NCI-H446 treated with DMSO at 0.1 percent for 48 hours (cell line): Measurements from ENCODE around the gene MMP7.

Experiments used
- DNase-seq: peaks from one replicate; lab custom pipeline; 2025; lab: John Stamatoyannopoulos, UW

MMP7 gene

DNA sequence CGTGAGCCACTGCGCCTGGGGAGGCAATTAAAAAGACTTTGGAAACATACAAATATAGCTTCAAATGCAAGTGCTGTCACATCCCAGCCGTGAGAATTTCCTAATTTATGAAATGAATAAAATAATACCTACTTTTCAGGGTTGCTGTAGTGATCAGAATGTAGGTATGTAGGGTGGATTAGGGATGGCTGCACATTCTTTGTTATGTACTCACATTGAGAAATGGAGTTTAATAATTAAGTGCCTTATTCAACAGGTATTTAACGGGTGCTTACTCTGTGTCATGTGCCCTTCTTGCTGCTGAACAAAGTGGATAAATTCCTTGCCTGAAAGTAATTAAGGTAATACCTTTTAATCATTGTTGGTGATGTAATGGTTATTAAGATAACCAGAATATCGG lies 37.0 kb downstream of the MMP7 start:
- no peak for DNase-seq

DNA sequence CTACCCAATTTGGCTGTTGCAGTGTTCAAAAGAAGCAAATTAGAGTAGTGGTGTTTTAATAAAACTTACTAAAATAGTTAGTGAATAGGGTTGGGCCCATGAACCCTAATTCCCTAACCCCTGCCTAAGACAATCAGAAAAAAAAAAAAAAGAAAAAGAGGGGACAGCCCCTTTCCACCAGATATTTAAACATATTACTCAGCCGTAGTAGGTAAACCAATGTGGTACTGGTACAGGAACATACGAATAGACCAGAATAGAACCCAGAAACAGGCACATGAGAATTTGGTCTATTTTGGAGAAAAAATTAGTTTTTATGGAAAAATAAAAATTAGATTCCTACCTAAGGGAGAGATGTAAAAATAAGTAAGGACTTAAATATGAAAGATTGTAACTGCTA lies 38.6 kb downstream of the MMP7 start:
- DNase-seq, result no peak

DNA sequence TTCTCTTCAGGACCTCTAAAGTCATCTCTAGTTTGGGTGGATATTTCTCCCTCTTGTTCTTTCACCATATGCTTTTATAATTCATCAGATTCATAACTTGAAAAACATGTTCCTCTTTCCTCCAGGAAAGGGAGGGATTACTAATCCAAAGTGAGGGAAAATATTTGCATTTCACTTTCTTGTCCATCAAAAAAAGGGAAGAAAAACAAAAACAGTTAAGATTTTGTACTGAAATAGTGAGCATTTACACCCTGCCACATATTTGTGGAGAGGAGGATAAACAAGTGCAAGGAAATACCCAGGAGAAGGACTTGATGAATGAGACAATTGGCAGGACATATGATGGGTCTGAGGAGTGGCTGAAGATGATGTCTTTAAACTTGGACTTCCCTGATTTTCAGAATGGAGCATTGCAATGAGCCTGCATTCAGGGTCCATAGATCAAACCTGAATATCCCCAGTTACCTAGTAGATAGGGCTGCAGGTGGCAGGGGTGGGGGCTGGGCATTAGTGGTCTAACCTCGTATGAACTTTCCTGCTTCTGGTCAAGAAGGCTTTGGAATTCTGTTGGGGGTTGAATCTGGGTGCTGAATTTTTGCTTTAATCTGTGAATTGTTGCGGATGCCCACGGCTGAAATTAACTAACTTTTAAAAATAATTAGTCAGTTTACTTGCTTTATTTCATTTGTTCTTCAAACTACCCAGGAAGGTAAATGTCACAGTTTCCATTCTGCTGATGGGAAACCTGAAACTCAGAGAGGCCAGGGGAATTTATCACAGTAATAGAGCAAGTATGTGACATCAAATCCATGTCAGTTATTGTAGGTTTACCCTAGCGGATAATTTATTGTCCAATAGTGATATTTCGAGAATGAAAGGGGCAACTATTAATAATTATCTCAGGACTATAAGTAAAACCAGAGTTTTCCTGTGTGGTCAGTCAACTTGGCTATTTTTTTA lies 41.1 kb downstream of the MMP7 start:
- no peak for DNase-seq

DNA sequence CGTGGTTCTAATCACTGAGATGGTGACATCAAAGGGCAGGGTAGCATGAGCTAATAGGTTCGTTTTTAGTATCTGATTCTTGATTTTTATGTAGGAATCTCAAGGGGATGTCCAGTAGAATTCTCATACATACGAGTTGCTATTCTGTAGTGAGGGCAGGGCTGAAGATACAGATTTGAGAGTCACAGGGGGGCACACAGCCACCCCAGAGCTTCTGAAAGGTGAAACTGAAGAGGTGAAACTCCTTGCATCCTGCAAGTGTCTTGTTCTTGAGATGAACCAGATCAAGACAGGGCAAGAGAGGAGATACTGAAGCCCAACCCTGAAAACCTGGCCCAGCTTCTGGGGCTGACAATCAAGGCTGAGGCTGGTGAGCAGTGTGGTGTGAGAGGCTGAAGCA lies 42.3 kb downstream of the MMP7 start:
- no peak for DNase-seq

DNA sequence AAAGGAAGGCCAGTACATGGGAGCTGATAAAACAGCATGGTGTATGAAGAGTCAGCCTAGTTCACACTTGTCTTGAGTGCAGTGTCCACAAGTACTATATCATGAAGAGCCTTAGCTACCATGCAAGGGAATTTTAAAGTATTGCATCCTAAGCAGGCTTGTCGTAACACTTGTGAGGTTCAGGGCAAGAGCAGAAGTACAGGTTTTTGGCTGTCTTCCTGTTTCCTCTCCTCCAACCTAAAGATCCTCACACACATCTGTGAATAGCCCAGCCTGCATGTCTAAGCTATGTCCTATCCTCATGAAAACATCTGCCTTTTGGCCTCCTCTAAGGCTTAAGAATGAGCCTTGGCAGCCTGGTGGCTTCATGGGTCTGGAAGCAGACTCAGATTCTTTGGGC lies 43.3 kb downstream of the MMP7 start:
- no peak for DNase-seq

DNA sequence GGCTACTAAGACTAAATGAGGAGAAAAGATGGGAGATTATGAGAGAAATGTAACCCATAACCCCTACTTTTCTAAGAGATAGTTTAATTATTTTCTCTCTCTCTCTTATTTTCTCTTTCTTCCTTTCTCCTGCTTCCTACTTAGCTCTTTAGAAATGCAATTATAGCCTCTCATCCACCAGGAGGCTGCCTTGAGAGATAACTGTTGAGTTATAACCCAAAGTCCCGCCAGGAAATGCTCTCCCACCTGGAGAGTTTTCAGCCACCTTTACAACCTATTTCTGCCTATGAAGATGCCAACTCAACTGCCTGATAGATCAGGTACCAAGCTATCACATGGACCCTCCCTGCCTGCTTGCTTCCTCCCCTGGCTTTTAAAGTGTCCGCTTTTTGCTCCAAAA lies 44.0 kb downstream of the MMP7 start:
- no peak for DNase-seq

DNA sequence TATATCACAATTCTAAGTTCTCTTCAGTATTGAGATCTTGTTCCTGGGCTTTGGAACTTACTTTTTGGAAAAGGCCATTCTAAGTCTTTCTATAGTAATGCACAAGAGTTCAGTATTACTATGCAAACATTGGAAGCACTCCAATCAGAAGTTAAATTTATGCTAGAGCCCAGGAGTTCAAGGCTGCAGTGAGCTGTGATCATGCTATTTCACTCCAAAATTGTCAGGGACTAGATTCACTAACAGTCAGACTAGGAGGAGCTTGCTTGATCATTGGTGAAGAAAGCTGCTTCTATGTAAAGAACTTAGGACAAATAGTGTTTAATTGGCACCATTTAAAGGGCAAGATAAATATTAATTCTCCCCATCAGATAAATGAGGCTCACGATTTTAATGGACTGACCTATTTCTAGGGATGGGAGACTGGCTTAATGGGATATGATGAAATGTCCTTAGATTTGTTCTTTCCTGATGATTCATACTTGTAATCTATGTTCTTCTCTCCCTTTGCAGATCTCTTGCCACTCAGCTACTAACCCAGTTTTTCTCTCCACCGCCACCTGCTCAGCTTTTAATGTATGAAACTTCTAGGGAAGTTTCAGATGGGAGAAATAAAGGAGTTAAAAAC lies 45.3 kb downstream of the MMP7 start:
- DNase-seq, result no peak

DNA sequence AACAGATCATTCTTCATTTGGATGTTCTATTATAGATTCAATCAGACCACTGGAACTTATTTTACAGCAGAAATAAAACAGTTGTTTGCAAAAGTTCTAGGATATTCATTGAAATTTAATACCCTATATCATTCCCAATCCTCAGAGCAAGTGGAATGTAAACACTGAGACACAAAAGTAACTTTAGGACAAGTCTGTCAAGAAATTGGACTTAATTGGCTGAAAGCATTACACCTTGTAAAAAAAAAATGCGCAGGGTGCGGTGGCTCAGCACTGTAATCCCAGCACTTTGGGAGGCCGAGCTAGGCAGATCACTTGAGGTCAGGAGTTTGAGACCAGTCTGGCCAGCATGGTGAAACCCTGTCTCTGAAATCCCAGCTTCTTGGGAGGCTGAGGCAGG lies 48.1 kb downstream of the MMP7 start:
- no peak for DNase-seq

DNA sequence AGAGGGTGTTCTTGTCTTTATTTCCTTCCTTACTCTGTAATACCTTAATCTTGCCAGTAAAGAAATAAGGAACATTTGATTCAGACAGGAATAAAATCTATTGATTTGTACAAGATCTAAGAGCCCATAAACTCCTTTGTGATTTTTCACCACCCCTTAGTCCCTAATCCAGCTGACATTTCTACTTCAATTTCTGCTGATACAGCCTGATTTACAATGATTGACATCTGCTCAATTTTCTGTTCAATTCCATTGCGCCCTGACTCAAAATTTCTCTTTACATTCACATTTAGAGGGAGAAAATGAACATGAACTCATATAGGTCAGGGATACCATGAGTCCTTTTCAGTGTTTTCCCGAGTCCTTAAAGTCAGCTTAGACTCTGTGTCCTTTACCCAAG lies 50.8 kb downstream of the MMP7 start:
- no peak for DNase-seq

DNA sequence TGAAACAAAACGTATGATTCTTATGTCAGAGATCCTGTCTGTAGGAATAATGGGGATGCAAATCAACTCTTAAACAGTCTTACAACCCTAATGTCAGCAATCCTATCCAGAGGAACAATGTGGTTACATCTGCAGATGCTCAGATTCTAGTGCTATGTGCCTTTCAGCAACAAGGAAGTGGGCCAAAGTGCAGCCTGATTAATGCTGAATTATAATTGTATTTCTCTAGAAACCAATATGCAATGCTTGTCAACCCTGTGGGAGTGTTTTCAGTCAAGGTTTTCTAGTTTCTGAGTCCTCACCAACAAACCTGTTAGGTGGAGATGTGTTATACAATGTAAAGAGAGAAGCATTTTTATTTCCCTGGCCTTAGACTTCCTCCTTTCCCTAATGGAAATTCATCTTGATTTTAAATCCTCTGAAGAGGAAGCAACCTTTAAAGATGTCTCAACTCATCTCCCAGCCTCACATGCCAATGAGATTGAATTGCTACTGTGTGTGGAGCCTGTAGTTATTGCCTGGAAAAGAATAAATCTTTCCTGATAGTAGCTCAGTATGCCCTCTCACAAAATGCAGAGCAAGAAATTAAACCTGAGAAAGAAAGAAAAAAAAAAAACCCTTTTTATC lies 51.8 kb downstream of the MMP7 start:
- no peak for DNase-seq

DNA sequence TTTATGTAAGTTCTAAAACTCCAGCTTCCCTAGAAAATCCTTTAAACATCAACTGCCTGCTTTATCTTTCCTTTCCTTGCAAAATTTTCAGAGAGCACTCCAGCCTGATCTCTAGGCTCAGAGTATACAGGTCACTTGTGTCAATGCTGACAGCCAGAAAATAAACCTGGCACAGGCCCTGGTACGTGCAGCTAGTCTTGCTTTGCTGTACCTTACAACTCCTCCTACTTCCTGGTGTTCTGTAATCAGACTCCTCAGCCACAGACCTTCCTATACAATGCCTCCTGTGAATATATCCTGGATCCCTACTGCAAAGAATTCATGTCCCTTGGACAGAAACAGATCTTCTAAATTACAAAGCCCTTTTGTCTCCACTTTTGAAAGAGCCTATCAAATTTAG lies 53.7 kb downstream of the MMP7 start:
- no peak for DNase-seq

DNA sequence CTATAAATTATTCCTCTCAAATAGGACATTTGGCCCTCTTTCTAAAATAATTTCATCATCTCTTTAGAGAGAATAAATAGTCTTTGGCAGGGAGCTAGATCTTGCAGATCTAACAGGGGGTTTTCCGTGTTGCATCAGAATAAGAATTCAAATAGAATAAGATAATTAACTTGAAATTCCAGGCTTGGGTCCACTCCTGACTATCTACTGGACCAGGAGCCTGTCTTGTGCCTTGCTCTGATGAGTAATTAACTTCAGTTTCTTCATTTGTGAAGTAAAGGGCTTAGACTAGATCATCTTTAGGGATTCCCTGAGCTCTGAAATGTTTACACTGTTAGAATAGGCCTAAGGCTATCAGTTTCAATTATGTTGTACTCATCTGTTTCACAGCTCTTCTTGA lies 54.5 kb downstream of the MMP7 start:
- DNase-seq, result no peak

DNA sequence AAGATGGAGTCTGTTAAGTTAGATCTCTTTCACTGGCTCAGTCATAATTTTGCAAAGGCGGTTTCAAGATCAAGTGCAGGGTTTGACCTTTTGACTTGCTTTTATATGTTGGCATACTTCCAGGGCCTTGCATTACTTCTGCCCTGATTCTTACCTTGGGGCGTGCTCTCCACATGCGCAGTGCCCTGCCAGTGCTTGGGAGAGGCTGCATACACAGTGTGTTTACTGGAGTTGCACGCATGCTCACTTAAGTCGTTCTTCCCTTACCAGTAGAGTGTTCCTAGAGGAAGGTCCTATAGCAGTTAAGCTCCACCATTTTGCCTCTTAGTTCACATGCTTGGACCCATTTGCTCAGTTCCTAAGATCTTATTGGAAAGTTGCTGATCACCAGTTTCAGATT lies 57.0 kb downstream of the MMP7 start:
- DNase-seq, result no peak

DNA sequence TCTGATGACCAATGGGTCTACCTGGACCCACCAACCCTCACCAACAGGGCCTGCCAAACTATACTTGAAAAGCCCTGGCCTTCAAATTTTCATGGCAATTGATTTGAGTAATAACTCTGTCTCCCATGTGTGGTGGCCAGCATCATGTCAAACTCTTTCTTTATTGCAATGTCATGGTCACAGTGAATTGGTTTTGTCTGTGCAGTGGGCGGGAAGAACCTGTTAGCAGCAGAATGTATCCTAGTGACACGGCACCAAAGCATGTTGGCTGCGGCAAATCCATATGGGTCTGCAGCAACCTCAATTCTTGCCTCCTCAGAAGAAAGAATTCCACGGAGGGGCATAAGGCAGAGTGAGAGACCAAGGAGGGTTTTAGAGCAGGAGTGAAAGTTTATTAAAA lies 58.4 kb downstream of the MMP7 start:
- no peak for DNase-seq

DNA sequence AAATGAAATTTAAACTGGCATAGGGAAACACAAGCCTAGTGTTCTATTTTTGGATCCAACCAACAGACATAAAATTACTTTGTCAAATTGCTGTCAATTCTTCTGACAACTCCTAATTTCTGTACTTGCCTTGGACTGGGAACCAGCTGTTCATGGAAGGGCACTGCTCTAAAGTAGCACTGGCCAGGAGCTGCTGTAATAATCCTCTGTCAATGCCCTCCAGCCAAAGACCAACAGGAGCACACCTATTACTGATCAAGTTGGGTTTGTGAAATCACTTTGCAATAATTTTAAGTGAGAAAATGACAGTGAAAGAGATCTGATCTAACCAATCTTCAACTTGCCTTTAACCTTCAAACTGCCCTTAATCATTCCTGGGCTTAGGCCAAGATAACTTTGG lies 59.1 kb downstream of the MMP7 start:
- no peak for DNase-seq
